Brain microvascular endothelial cell (primary cell): Measurements from ENCODE around the gene LOXL1.

Source experiments
- DNase-seq: peaks from one replicate; pipeline ENCODE4 v3.0.0-alpha.2; 2020
- H3K27ac ChIP-seq: fragments of 250-450 bp; sonication (Bioruptor Pico); 2 replicates; pipeline ENCODE4 v1.5.1; 2020; ENCODE audit warnings: mild to moderate bottlenecking, moderate library complexity
- H3K27me3 ChIP-seq: fragments of 250-450 bp; sonication (Bioruptor Pico); replicated peaks from 2 replicates; pipeline ENCODE4 v1.5.1; 2020; ENCODE audit warnings: mild to moderate bottlenecking
- H3K36me3 ChIP-seq: fragments of 250-450 bp; sonication (Bioruptor Pico); replicated peaks from 2 replicates; pipeline ENCODE4 v1.5.1; 2020; ENCODE audit warnings: mild to moderate bottlenecking
- H3K4me3 ChIP-seq: 2 replicates; pipeline ENCODE4 v1.5.1; 2011; ENCODE audit warnings: low read depth, mild to moderate bottlenecking, control low read depth, low read length, moderate library complexity
- CTCF ChIP-seq: IDR thresholded peaks from 2 replicates; pipeline ENCODE4 v1.5.1; 2011; ENCODE audit warnings: low read depth, mild to moderate bottlenecking, moderate library complexity, low read length, control low read depth, inconsistent platforms; ENCODE audit errors: missing control alignments
- in situ Hi-C: cut with HindIII; loops from 2 replicates; pipeline ENCODE4 v1.10.0; 2017; ENCODE audit warnings: low sequenced_read_pairs, low pct_ligation_motif_present

LOXL1 gene

GRCh38 chr15:73885954-73886700, 40.1 kb upstream of the LOXL1 start:
- TF ChIP-seq CTCF, result no peak
- H3K27ac ChIP-seq, result no peak overlapping the region
- DNase-seq, result no peak
- H3K4me3 ChIP-seq, result no peak overlapping the region
- H3K36me3 ChIP-seq, result no peaks in the 10 kb centered on the region
- H3K27me3 ChIP-seq, result no peaks in the 10 kb centered on the region
- in situ Hi-C loops, result no loop called here

GRCh38 chr15:73886717-73887345, 39.4 kb upstream of the LOXL1 start:
- in situ Hi-C loops, result no loop called here
- H3K27ac ChIP-seq, result no peak overlapping the region
- no peak for TF ChIP-seq CTCF
- no peaks in the 10 kb centered on the region for H3K27me3 ChIP-seq
- H3K36me3 ChIP-seq, result no peaks in the 10 kb centered on the region
- no peak overlapping the region for H3K4me3 ChIP-seq
- no peak for DNase-seq

- no peaks in the 10 kb centered on the region for H3K27me3 ChIP-seq
These were observed 38.8 kb upstream of the LOXL1 start for GRCh38 chr15:73887481-73887880.

GRCh38 chr15:73888224-73889041, 37.8 kb upstream of the LOXL1 start:
- Histone ChIP-seq H3K36me3 (no peaks in the 10 kb centered on the region), H3K27me3 (no peaks in the 10 kb centered on the region), H3K27ac (no peak overlapping the region), H3K4me3 (no peak overlapping the region)
- TF ChIP-seq CTCF, result no peak
- no peak for DNase-seq
- in situ Hi-C loops, result no loop called here

More at GRCh38 chr15:73887481-73887880, 38.8 kb upstream of the LOXL1 start:
- H3K27ac ChIP-seq, result no peak overlapping the region
- no peaks in the 10 kb centered on the region for H3K36me3 ChIP-seq
- in situ Hi-C loops, result no loop called here
- DNase-seq, result no peak
- TF ChIP-seq CTCF, result no peak
- no peak overlapping the region for H3K4me3 ChIP-seq

GRCh38 chr15:73889053-73889761, 37.1 kb upstream of the LOXL1 start:
- no peak for TF ChIP-seq CTCF
- no peak for DNase-seq
- Histone ChIP-seq H3K4me3 (no peak overlapping the region), H3K36me3 (no peaks in the 10 kb centered on the region), H3K27me3 (no peaks in the 10 kb centered on the region), H3K27ac (no peak overlapping the region)
- in situ Hi-C loops, result no loop called here
